ENCODE measurements around the gene DELE1. TPM values are rescaled to one million over a fixed set of nuclear protein-coding genes. Genes with fewer than 3 reads are reported as not detected.
A peak's percentile ranks its signal among the peaks of the same experiment; 100 is the strongest.

Gene DELE1
- total and polyA plus RNA-seq, 7 donors = 34.2 to 88.3 (median 52.6) TPM

DNA sequence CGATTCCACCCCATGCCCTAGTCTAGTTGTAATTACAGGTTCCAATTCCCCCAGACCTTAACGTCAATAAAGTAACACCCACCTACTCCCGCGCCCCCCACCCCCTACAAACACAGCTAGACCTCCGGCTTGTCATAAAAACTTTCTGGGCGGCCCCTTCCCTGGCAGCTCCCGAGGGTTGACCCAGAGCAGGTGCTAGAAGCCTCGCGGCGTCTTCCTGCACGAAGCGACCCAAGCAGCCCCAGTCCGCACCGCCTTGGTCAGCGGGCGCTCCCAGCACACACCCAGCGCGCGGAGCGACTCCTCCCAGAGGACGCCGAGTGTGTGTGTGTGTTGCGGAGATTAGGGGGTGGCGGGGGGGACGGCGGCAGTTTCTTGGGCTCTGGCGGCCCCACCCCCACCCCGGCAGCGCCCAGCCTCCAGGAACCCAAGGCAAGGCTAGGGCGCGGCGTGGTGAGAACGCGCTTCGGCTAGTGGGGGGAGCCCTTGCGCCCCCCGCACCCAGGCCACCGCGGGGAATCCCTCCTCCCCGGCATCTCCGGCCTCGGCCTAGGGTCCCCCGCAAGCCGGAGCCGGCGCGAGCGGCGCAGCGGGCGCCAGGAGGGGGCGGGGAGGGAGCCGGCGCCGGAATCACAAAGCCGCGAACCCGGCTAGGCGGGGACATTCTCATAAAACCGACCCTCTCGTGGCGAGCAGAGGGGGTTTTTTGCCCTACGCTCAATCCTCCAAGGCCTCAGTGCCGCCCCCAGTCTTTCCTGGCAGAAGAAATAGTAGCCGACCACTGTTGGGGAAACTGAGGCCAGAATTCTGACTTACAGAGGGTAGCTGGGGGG lies 47.7 kb upstream of the DELE1 start:
- H3K27ac ChIP-seq = peak overlapping the region; percentile 71 to 79 (median 74)
- TF ChIP-seq EP300 (IDR thresholded peaks at IDR 0.05) = no peak
- TF ChIP-seq, protein P1, sequence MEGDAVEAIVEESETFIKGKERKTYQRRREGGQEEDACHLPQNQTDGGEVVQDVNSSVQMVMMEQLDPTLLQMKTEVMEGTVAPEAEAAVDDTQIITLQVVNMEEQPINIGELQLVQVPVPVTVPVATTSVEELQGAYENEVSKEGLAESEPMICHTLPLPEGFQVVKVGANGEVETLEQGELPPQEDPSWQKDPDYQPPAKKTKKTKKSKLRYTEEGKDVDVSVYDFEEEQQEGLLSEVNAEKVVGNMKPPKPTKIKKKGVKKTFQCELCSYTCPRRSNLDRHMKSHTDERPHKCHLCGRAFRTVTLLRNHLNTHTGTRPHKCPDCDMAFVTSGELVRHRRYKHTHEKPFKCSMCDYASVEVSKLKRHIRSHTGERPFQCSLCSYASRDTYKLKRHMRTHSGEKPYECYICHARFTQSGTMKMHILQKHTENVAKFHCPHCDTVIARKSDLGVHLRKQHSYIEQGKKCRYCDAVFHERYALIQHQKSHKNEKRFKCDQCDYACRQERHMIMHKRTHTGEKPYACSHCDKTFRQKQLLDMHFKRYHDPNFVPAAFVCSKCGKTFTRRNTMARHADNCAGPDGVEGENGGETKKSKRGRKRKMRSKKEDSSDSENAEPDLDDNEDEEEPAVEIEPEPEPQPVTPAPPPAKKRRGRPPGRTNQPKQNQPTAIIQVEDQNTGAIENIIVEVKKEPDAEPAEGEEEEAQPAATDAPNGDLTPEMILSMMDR (IDR thresholded peaks at IDR 0.05) = no peak
- TF ChIP-seq POLR2A (IDR thresholded peaks at IDR 0.05) = peak in 1 of 2 donors; percentile 75
- TF ChIP-seq POLR2AphosphoS5 (IDR thresholded peaks at IDR 0.05) = peak in 3 of 4 donors; percentile 27 to 68 (median 50)
- 1% methylated on average over 65 of the region's 65 CpGs for WGBS, 2 donors
- H3K27me3 ChIP-seq = peaks cover 22 to 74% (median 44%) of the 10 kb centered on the region in 3 donors
- H3K9me3 ChIP-seq = no peaks in the 10 kb centered on the region
- H3K36me3 ChIP-seq = no peaks in the 10 kb centered on the region
- peaks cover 0 to 40% (median 38%) of the 10 kb centered on the region in 4 donors for H3K4me1 ChIP-seq
- intact Hi-C loops (cut with DNase I) = loop anchor here (5.0 kb wide), 2 partner anchors 46 to 86 kb away; partner anchors contain the start of gene DELE1
- no peak for DNase-seq
- peak overlapping the region; percentile 40 to 71 (median 66) for H3K4me3 ChIP-seq

DNA sequence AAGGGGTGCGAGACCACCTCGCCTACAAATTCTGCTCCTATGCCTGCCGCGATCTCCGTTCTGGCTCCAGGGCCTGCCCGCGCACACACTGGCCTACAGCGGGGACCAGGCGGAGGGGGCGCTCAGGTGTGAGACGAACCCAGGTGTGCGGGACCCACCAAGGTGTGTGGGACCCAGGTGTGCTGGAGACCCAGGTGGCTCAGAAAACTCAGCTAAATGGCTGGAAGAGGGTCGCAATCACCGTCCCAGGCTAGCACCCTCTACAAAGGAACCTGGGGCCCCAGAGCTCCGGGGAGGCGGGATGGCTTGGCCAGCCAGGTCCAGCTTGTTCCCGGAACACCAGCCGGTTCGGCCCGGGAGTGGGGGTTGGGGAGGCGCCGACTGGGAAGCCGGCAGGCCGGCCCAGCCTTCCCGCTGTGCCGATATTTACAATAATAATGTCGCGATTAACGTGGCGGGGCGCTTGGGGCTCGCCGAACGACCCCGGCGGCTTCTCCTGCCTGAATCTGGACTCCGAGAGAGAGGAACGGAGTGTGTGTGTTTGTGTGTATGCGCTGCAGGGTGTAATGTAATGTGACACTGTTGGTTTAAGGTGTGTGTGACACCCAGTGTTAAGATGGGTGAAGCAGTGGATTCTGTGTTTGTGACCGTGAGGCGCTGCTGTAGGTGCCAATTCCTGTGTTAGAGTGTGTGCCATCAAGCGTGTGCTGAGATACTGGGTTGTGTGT lies 46.9 kb upstream of the DELE1 start:
- Histone ChIP-seq H3K9me3 (no peaks in the 10 kb centered on the region), H3K4me3 (peak overlapping the region; percentile 40 to 71 (median 66)), H3K27me3 (peaks cover 22 to 75% (median 41%) of the 10 kb centered on the region in 3 donors), H3K4me1 (peaks cover 0 to 40% (median 37%) of the 10 kb centered on the region in 4 donors), H3K27ac (peak overlapping the region; percentile 71 to 79 (median 74)), H3K36me3 (no peaks in the 10 kb centered on the region)
- 1 to 3% methylated on average over 42 of the region's 42 CpGs for WGBS, 2 donors
- DNase-seq = no peak
- TF ChIP-seq POLR2A (IDR thresholded peaks at IDR 0.05) (peak in 1 of 2 donors; percentile 22), EP300 (IDR thresholded peaks at IDR 0.05) (no peak), POLR2AphosphoS5 (IDR thresholded peaks at IDR 0.05) (no peak)
- TF ChIP-seq, protein P1 (IDR thresholded peaks at IDR 0.05) = no peak
- intact Hi-C loops (cut with DNase I) = loop anchor here (5.0 kb wide), 2 partner anchors 46 to 86 kb away; partner anchors contain the start of gene DELE1

DNA sequence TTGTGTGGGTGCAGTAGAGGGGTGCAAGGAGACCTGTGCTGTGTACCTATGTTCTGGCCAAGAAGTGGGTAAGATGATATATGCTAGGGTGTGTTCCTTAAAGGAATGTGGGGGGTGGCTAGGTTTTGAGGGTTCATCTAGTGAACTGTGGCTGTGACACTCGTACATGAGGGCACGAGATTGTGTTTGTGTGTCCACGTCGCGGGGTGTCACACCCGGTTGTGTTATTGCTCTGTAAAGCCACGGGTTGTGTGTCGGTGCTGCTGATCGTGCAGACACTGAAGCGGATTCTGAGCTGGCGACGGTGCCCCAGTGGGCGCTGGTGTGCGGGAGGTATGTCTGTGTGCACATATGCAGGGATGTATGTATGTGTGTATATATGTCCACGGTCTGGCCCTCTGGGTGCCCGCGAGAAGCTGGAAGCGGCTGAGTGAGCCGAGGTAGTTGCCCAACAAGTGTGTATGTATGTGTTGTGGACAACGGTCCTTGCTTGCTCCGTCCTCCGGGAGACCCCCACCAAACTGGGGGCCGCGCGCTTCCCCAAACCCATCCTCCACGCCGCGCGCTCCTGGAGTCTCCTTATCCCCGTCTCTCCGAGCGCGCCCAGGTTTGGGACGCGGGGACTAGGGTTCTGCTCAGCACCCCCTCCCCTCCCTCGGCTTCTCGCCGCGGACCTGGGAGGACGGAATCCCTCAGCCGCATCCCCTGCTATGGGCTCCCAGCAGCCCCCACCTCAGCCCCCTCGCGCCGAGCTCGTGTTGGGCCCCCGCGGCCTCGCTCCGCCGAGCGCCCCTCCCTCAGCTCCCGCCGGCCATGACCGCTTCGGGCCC lies 46.1 kb upstream of the DELE1 start:
- Histone ChIP-seq H3K27ac (peak overlapping the region; percentile 71 to 79 (median 74)), H3K27me3 (peaks cover 25 to 75% (median 44%) of the 10 kb centered on the region in 3 donors), H3K4me3 (peak overlapping the region; percentile 40 to 71 (median 66)), H3K36me3 (no peaks in the 10 kb centered on the region), H3K9me3 (no peaks in the 10 kb centered on the region), H3K4me1 (peaks cover 0 to 40% (median 37%) of the 10 kb centered on the region in 4 donors)
- intact Hi-C loops (cut with DNase I) = loop anchor here (1.0 to 5.0 kb wide), 4 partner anchors 28 to 185 kb away; partner anchors contain the start of gene DELE1
- WGBS, 2 donors = 1 to 2% methylated on average over 55 of the region's 55 CpGs
- TF ChIP-seq POLR2A (IDR thresholded peaks at IDR 0.05) = no peak
- TF ChIP-seq EP300 (IDR thresholded peaks at IDR 0.05) = no peak
- TF ChIP-seq, protein P1 (IDR thresholded peaks at IDR 0.05) = no peak
- TF ChIP-seq POLR2AphosphoS5 (IDR thresholded peaks at IDR 0.05) = no peak
- DNase-seq = no peak

DNA sequence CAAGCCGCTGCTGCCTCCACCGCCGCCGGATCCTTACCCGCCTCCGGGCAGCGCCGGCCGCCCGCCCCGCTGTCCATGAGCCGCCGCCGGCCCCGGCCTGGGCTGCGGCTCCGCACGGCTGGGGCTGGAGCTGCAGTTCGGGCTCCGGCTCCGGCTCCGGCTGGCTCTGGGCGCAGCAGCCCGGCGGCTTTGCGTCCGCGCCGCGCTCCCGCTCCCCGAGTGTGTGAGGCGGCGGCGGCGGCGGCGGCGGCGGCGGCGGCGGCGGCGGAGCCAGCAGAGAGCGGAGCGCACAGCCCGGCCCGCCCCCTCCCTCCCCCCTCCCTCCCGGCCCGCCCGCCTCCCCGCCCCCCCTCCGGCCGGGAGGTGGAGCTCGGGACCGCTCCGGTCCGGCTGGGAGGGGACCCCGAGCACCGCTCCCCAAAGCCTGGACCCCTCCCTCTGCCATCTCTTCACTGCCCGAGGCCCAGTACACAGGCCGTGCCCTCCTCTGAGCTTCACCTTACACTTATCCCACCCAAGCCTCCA lies 45.4 kb upstream of the DELE1 start, which contains the start of gene PCDH1:
TSS of gene PCDH1 (minus strand) at position 225 of the 525 bp plus-strand sequence. CDS start at position 77, 148 bp downstream.
- Histone ChIP-seq H3K27me3 (peaks cover 32 to 80% (median 50%) of the 10 kb centered on the region in 3 donors), H3K36me3 (no peaks in the 10 kb centered on the region), H3K9me3 (no peaks in the 10 kb centered on the region), H3K4me1 (peaks cover 0 to 40% (median 38%) of the 10 kb centered on the region in 4 donors), H3K27ac (peak within 1 kb of the TSS; percentile 71 to 79 (median 74)), H3K4me3 (peak within 1 kb of the TSS; percentile 40 to 71 (median 66))
- no peak for DNase-seq
- intact Hi-C loops (cut with DNase I) = loop anchor here (1.0 to 5.0 kb wide), 4 partner anchors 29 to 185 kb away; partner anchors contain the start of gene DELE1
- WGBS, 2 donors = 1% methylated on average over 51 to 58 of the region's 63 CpGs
- TF ChIP-seq POLR2A (IDR thresholded peaks at IDR 0.05) (no peak), POLR2AphosphoS5 (IDR thresholded peaks at IDR 0.05) (peak in 2 of 4 donors; percentile 42 to 48)

Measured in sigmoid colon (tissue), 7 donors.